Keratinocyte (primary cell): Measurements from ENCODE around the gene SPACA7. TPM values are rescaled to one million over a fixed set of nuclear protein-coding genes. Genes with fewer than 3 reads are reported as not detected.

Experiments used
- DNase-seq: peaks from one replicate; pipeline ENCODE4 v3.0.0-alpha.2; 2011; ENCODE audit warnings: low read depth, missing footprints, low spot score
- FAIRE-seq: peaks from 2 replicates; lab custom pipeline; 2011; peaks lifted over from hg19 to GRCh38; lab: Jason Lieb, UNC
- H2AFZ ChIP-seq: 2 replicates; pipeline ENCODE4 v1.6.0; 2012; ENCODE audit warnings: low read length, control low read depth, inconsistent platforms; ENCODE audit not compliant: control insufficient read depth
- H3K27ac ChIP-seq: 2 replicates; pipeline ENCODE4 v1.5.1; 2011; ENCODE audit warnings: low read length; ENCODE audit not compliant: control insufficient read depth, insufficient read depth
- H3K27me3 ChIP-seq: 3 replicates; pipeline ENCODE4 v1.6.0; 2011; ENCODE audit warnings: low read length; ENCODE audit not compliant: control insufficient read depth, insufficient read depth; ENCODE audit errors: extremely low read depth
- H3K36me3 ChIP-seq, 2 experiments: 2 replicates in 1 of 2; 3 replicates in 1 of 2; pipeline ENCODE4 v1.5.1; 2011; ENCODE audit warnings: low read length in 2 of 2, mild to moderate bottlenecking in 1 of 2; ENCODE audit not compliant: control insufficient read depth in 2 of 2, insufficient read depth in 2 of 2; ENCODE audit errors: extremely low read depth in 1 of 2
- H3K4me1 ChIP-seq: 3 replicates; pipeline ENCODE4 v1.5.1; 2011; ENCODE audit warnings: low read length; ENCODE audit not compliant: control insufficient read depth, insufficient read depth; ENCODE audit errors: extremely low read depth
- H3K4me2 ChIP-seq: 3 replicates; pipeline ENCODE4 v1.6.0; 2011; ENCODE audit warnings: low read depth, low read length; ENCODE audit not compliant: control insufficient read depth, insufficient read depth; ENCODE audit errors: extremely low read depth
- H3K4me3 ChIP-seq, 3 experiments: fragments of 200-600 bp in 1 of 3; sonication (generic) in 1 of 3; 2 replicates in 2 of 3; 3 replicates in 1 of 3; pipeline ENCODE4 v1.5.1; 2011 to 2016; ENCODE audit warnings: low read length in 3 of 3, mild to moderate bottlenecking in 3 of 3, control low read depth in 2 of 3, inconsistent platforms in 1 of 3, low read depth in 1 of 3, mixed read lengths in 1 of 3, mixed run types in 1 of 3, moderate library complexity in 1 of 3; ENCODE audit not compliant: control insufficient read depth in 2 of 3, insufficient read depth in 2 of 3; ENCODE audit errors: extremely low read depth in 1 of 3
- H3K79me2 ChIP-seq: 2 replicates; pipeline ENCODE4 v1.6.0; 2012; ENCODE audit warnings: low read length; ENCODE audit not compliant: control insufficient read depth, insufficient read depth
- H3K9ac ChIP-seq: 3 replicates; pipeline ENCODE4 v1.6.0; 2011; ENCODE audit warnings: low read length; ENCODE audit not compliant: control insufficient read depth, insufficient read depth; ENCODE audit errors: extremely low read depth
- H3K9me1 ChIP-seq: 3 replicates; pipeline ENCODE4 v1.6.0; 2011; ENCODE audit warnings: low read length; ENCODE audit not compliant: control insufficient read depth, insufficient read depth; ENCODE audit errors: extremely low read depth
- H3K9me3 ChIP-seq: 2 replicates; pipeline ENCODE4 v1.5.1; 2012; ENCODE audit warnings: low read depth, low read length; ENCODE audit not compliant: control insufficient read depth
- H4K20me1 ChIP-seq: 3 replicates; pipeline ENCODE4 v1.6.0; 2011; ENCODE audit warnings: low read length; ENCODE audit not compliant: control insufficient read depth, insufficient read depth; ENCODE audit errors: extremely low read depth
- CTCF ChIP-seq, 3 experiments: IDR thresholded peaks in 1 of 3; conservative IDR thresholded peaks in 1 of 3; optimal IDR thresholded peaks in 1 of 3; 2 replicates in 2 of 3; 3 replicates in 1 of 3; pipeline versions ENCODE3 to v1.5.1; 2011; ENCODE audit warnings: low read length in 3 of 3, mild to moderate bottlenecking in 3 of 3, moderate library complexity in 2 of 3, control low read depth in 1 of 3, inconsistent platforms in 1 of 3; ENCODE audit not compliant: insufficient read depth in 2 of 3; ENCODE audit errors: extremely low read depth in 1 of 3
- EZH2 ChIP-seq: IDR thresholded peaks from one replicate; pipeline ENCODE4 v1.6.1; 2012; ENCODE audit warnings: inconsistent platforms, mild to moderate bottlenecking, low read length, moderate library complexity
- dilution Hi-C: fragments of 300-500 bp; cut with MboI; formaldehyde crosslinking; loops from one replicate; pipeline ENCODE4 v1.7.0; 2020; ENCODE audit warnings: low sequenced_read_pairs; ENCODE audit not compliant: extremely low pct_ligation_motif_present
- polyA plus RNA-seq, 5 experiments: library from polyadenylated mRNA; depleted of rRNA in 3 of 5; stranded (reverse) in 3 of 5; stranded (forward) in 1 of 5; unstranded in 1 of 5; fragments of >200 nt; gene quantifications; 1 replicate in 1 of 5; 2 replicates in 3 of 5; 3 replicates in 1 of 5; pipeline versions ENCODE4 v1.2.1 to v1.2.3, GENCODE V29; 2011 to 2012; ENCODE audit warnings: missing spikeins in 2 of 5, low read depth in 1 of 5, low replicate concordance in 1 of 5

SPACA7 gene
- polyA plus RNA-seq, 1 donor (not counting 4 experiments of a cell fraction or from before 2014, with no cell fraction given) = not detected

- no peaks in the 10 kb centered on the region for H3K9me3 ChIP-seq
- H3K36me3 ChIP-seq = no peaks in the 10 kb centered on the region
- TF ChIP-seq CTCF (optimal IDR thresholded peaks at IDR 0.05 in 1 of 3, IDR thresholded peaks at IDR 0.05 in 1 of 3, conservative IDR thresholded peaks at IDR 0.05 in 1 of 3; ENCODE audit: extremely low read depth in 1 of 3, insufficient read depth in 2 of 3, low read length in 3 of 3) (no peak), EZH2 (no peak)
- FAIRE-seq = no peak
- no peaks in the 10 kb centered on the region for H3K9me1 ChIP-seq
- no peak overlapping the region for H3K27ac ChIP-seq
- no peak overlapping the region for H2AFZ ChIP-seq
- no peaks in the 10 kb centered on the region for H4K20me1 ChIP-seq
- H3K9ac ChIP-seq = no peak overlapping the region
- peaks cover 3% of the 10 kb centered on the region for H3K27me3 ChIP-seq
- no peak overlapping the region for H3K4me3 ChIP-seq
- dilution Hi-C loops = no loop called here
- no peak for DNase-seq
- no peak overlapping the region for H3K4me2 ChIP-seq
- no peaks in the 10 kb centered on the region for H3K4me1 ChIP-seq
- H3K79me2 ChIP-seq = no peaks in the 10 kb centered on the region
These were observed 74.7 kb downstream of the SPACA7 start for GRCh38 chr13:112450904-112451240.

- no peak overlapping the region for H3K9ac ChIP-seq
- H3K27ac ChIP-seq = no peak overlapping the region
- FAIRE-seq (no peak), DNase-seq (no peak)
- no peak overlapping the region for H2AFZ ChIP-seq
- dilution Hi-C loops = no loop called here
- H3K9me1 ChIP-seq = no peaks in the 10 kb centered on the region
- TF ChIP-seq EZH2 = no peak
- TF ChIP-seq CTCF (optimal IDR thresholded peaks at IDR 0.05 in 1 of 3, IDR thresholded peaks at IDR 0.05 in 1 of 3, conservative IDR thresholded peaks at IDR 0.05 in 1 of 3; ENCODE audit: extremely low read depth in 1 of 3, insufficient read depth in 2 of 3, low read length in 3 of 3) = no peak
- no peaks in the 10 kb centered on the region for H4K20me1 ChIP-seq
- no peaks in the 10 kb centered on the region for H3K9me3 ChIP-seq
- H3K36me3 ChIP-seq = no peaks in the 10 kb centered on the region
- H3K4me3 ChIP-seq = no peak overlapping the region
- no peaks in the 10 kb centered on the region for H3K79me2 ChIP-seq
- H3K27me3 ChIP-seq = peaks cover 3% of the 10 kb centered on the region
- no peak overlapping the region for H3K4me2 ChIP-seq
- no peaks in the 10 kb centered on the region for H3K4me1 ChIP-seq
These were observed 75.6 kb downstream of the SPACA7 start for GRCh38 chr13:112451512-112452379.
